ENCODE results near the gene KMO. TPM values are rescaled to one million over a fixed set of nuclear protein-coding genes. Genes with fewer than 3 reads are reported as not detected.

The KMO gene
- polyA plus RNA-seq, 3 donors = 4.7 to 9.0 (median 6.4) TPM

GRCh38 chr1:241627453-241628259, 95.5 kb downstream of the KMO start:
- WGBS (ENCODE audit: insufficient coverage) = 91% methylated on average over 4 of the region's 9 CpGs
- H3K36me3 Mint-ChIP-seq = peaks cover 17 to 18% of the 10 kb centered on the region in 2 donors
- peaks cover 9 to 12% of the 10 kb centered on the region in 2 donors for H3K4me1 ChIP-seq (ENCODE audit: control insufficient read depth in 1 of 2, insufficient read depth in 2 of 2, low read length in 2 of 2)
- no peak overlapping the region for H2AFZ ChIP-seq (ENCODE audit: insufficient read depth, low read depth, low read length, poor library complexity, severe bottlenecking)
- peak overlapping the region; percentile 49 for H3K4me2 ChIP-seq (replicated peaks; ENCODE audit: extremely low read depth, low read length, poor library complexity, severe bottlenecking)
- H3K4me3 Mint-ChIP-seq = peak overlapping the region; percentile 67 to 81
- H3K27ac Mint-ChIP-seq = peak overlapping the region; percentile 54 to 89 (median 72)
- H3K4me1 Mint-ChIP-seq = peaks cover 12% of the 10 kb centered on the region
- no peaks in the 10 kb centered on the region for H3K9me3 Mint-ChIP-seq
- DNase-seq = peak; percentile 61 to 77 (median 66)
- H3K27me3 ChIP-seq (ENCODE audit: control insufficient read depth in 2 of 2, insufficient read depth in 2 of 2, low read length in 2 of 2) = no peaks in the 10 kb centered on the region
- peak overlapping the region in 2 of 3 experiments; percentile 25 to 47 for H3K4me3 ChIP-seq (replicated peaks in 1 of 3; ENCODE audit: low read depth in 2 of 3, low read length in 3 of 3)
- no peaks in the 10 kb centered on the region for H3K9me3 ChIP-seq (replicated peaks in 1 of 2; ENCODE audit: control insufficient read depth in 1 of 2, insufficient read depth in 1 of 2, low read length in 2 of 2)
- H3K27me3 Mint-ChIP-seq (ENCODE audit: low read depth in 3 of 3) = peaks cover 0 to 2% (median 0%) of the 10 kb centered on the region in 3 donors
- intact Hi-C loops (cut with micrococcal nuclease) = loop anchor here (5.0 kb wide), 2 partner anchors 95 to 100 kb away; partner anchors contain the start of gene KMO (in 1 of the 2)
- no peaks in the 10 kb centered on the region for H4K20me1 ChIP-seq (ENCODE audit: insufficient read depth, low read length)
- H3K27ac ChIP-seq (ENCODE audit: low read depth in 1 of 2, low read length in 2 of 2) = peak overlapping the region; percentile 33 to 61
- peaks cover 27% of the 10 kb centered on the region for H3K79me2 ChIP-seq (ENCODE audit: insufficient read depth, low read length)
- TF ChIP-seq, protein P1, sequence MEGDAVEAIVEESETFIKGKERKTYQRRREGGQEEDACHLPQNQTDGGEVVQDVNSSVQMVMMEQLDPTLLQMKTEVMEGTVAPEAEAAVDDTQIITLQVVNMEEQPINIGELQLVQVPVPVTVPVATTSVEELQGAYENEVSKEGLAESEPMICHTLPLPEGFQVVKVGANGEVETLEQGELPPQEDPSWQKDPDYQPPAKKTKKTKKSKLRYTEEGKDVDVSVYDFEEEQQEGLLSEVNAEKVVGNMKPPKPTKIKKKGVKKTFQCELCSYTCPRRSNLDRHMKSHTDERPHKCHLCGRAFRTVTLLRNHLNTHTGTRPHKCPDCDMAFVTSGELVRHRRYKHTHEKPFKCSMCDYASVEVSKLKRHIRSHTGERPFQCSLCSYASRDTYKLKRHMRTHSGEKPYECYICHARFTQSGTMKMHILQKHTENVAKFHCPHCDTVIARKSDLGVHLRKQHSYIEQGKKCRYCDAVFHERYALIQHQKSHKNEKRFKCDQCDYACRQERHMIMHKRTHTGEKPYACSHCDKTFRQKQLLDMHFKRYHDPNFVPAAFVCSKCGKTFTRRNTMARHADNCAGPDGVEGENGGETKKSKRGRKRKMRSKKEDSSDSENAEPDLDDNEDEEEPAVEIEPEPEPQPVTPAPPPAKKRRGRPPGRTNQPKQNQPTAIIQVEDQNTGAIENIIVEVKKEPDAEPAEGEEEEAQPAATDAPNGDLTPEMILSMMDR (IDR thresholded peaks at IDR 0.05) = peak; percentile 76
- H3K36me3 ChIP-seq (replicated peaks in 1 of 2; ENCODE audit: control insufficient read depth in 1 of 2, insufficient read depth in 2 of 2, low read length in 2 of 2) = peaks cover 2 to 38% of the 10 kb centered on the region in 2 donors
- no peak overlapping the region for H3K9ac ChIP-seq (ENCODE audit: insufficient read depth, low read length, poor library complexity, severe bottlenecking)

DNA sequence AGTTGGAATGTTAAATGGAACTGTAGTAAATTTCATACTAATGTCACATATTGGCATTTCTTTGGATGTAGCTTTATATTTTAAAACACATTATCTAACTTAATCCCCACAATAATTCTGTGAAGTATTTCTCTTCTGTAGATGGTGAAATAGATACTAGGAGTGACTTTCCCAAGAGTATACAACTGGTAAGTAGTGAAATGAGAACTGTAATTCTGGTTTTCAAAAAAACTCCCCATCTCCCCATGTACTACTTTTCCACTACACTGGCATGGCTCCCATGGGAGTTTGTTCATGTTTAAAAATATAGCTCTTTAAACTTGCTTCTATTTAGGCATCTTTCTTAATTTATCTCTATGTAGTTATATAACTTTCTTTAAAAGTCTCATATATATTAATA, 97.8 kb downstream of the KMO start:
- Histone ChIP-seq H3K4me2 (replicated peaks; ENCODE audit: extremely low read depth, low read length, poor library complexity, severe bottlenecking) (no peak overlapping the region), H4K20me1 (ENCODE audit: insufficient read depth, low read length) (no peaks in the 10 kb centered on the region), H3K9ac (ENCODE audit: insufficient read depth, low read length, poor library complexity, severe bottlenecking) (no peak overlapping the region), H3K27ac (ENCODE audit: low read depth in 1 of 2, low read length in 2 of 2) (no peak overlapping the region), H3K79me2 (ENCODE audit: insufficient read depth, low read length) (peaks cover 50% of the 10 kb centered on the region), H2AFZ (ENCODE audit: insufficient read depth, low read depth, low read length, poor library complexity, severe bottlenecking) (no peak overlapping the region), H3K4me3 (replicated peaks in 1 of 3; ENCODE audit: low read depth in 2 of 3, low read length in 3 of 3) (no peak overlapping the region), H3K36me3 (replicated peaks in 1 of 2; ENCODE audit: control insufficient read depth in 1 of 2, insufficient read depth in 2 of 2, low read length in 2 of 2) (peaks cover 8 to 47% of the 10 kb centered on the region in 2 donors), H3K9me3 (replicated peaks in 1 of 2; ENCODE audit: control insufficient read depth in 1 of 2, insufficient read depth in 1 of 2, low read length in 2 of 2) (no peaks in the 10 kb centered on the region), H3K27me3 (ENCODE audit: control insufficient read depth in 2 of 2, insufficient read depth in 2 of 2, low read length in 2 of 2) (no peaks in the 10 kb centered on the region), H3K4me1 (ENCODE audit: control insufficient read depth in 1 of 2, insufficient read depth in 2 of 2, low read length in 2 of 2) (peaks cover 9 to 12% of the 10 kb centered on the region in 2 donors)
- intact Hi-C loops (cut with micrococcal nuclease) = loop anchor here in 1 of 2 donors (10.0 kb wide), 1 partner anchor 215 kb away; the partner anchor contains the start of gene EXO1
- H3K27me3 Mint-ChIP-seq (ENCODE audit: low read depth in 3 of 3) = no peaks in the 10 kb centered on the region
- no peaks in the 10 kb centered on the region for H3K9me3 Mint-ChIP-seq
- DNase-seq = no peak
- TF ChIP-seq, protein P1 (IDR thresholded peaks at IDR 0.05) = no peak
- H3K4me1 Mint-ChIP-seq = peaks cover 12% of the 10 kb centered on the region
- H3K36me3 Mint-ChIP-seq = peaks cover 25 to 29% of the 10 kb centered on the region in 2 donors
- H3K27ac Mint-ChIP-seq = no peak overlapping the region
- H3K4me3 Mint-ChIP-seq = no peak overlapping the region
